NCI-H1048 (cell line): ENCODE measurements around the gene SCP2.

ENCODE experiments used
- DNase-seq: peaks from one replicate; lab custom pipeline; 2025; lab: John Stamatoyannopoulos, UW

Gene SCP2

GRCh38 chr1:53043271-53043670, 116.2 kb downstream of the SCP2 start:
- no peak for DNase-seq

GRCh38 chr1:53044926-53045325, 117.8 kb downstream of the SCP2 start:
- DNase-seq: no peak

- DNase-seq: no peak
These were observed 119.9 kb downstream of the SCP2 start for GRCh38 chr1:53046930-53047329.

GRCh38 chr1:53047737-53048736, 121.0 kb downstream of the SCP2 start:
- DNase-seq: no peak

- no peak for DNase-seq
These were observed 122.0 kb downstream of the SCP2 start for GRCh38 chr1:53048960-53049573.

GRCh38 chr1:53049574-53049967, 122.5 kb downstream of the SCP2 start:
- no peak for DNase-seq

GRCh38 chr1:53050310-53050709, 123.2 kb downstream of the SCP2 start:
- DNase-seq: no peak

GRCh38 chr1:53051676-53052075, 124.6 kb downstream of the SCP2 start:
- DNase-seq: no peak

- no peak for DNase-seq
These were observed 130.1 kb downstream of the SCP2 start for GRCh38 chr1:53057127-53057526.

- no peak for DNase-seq
These were observed 133.5 kb downstream of the SCP2 start for GRCh38 chr1:53060579-53060978.

- DNase-seq: no peak
These were observed 134.2 kb downstream of the SCP2 start for GRCh38 chr1:53061123-53061858.

- no peak for DNase-seq
These were observed 135.0 kb downstream of the SCP2 start, which contains the start of gene PODN for GRCh38 chr1:53061859-53062707. Gene PODN (plus strand): TSS chr1:53062213. CDS start chr1:53069856, 7,643 bp downstream.

- DNase-seq: no peak
These were observed 135.9 kb downstream of the SCP2 start for GRCh38 chr1:53062708-53063591.

GRCh38 chr1:53063744-53064515, 136.9 kb downstream of the SCP2 start:
- no peak for DNase-seq

GRCh38 chr1:53065391-53065790, 138.3 kb downstream of the SCP2 start:
- no peak for DNase-seq

GRCh38 chr1:53066488-53066887, 139.4 kb downstream of the SCP2 start:
- DNase-seq: no peak

GRCh38 chr1:53066891-53067738, 140.0 kb downstream of the SCP2 start:
- DNase-seq: no peak

GRCh38 chr1:53067886-53068285, 140.8 kb downstream of the SCP2 start:
- DNase-seq: no peak
